Gastrocnemius medialis (tissue), 4 donors: Measurements from ENCODE around the gene LARP4. TPM values are rescaled to one million over a fixed set of nuclear protein-coding genes. Genes with fewer than 3 reads are reported as not detected.

Source experiments
- ATAC-seq, 2 donors: fragments of 150-250 bp; one replicate each; pipeline ENCODE4 v1.9.1; 2016
- DNase-seq, 2 donors: peaks; one replicate each; pipeline ENCODE4 v3.0.0-alpha.2; 2019
- H3K27ac ChIP-seq, 4 donors: fragments of 200-600 bp; sonication (generic); 1 replicate in 1 of 4; 2 replicates in 3 of 4; pipeline ENCODE4 v1.5.1; 2016 to 2018; ENCODE audit warnings: mild to moderate bottlenecking in 2 of 4, moderate library complexity in 1 of 4
- H3K27me3 ChIP-seq, 3 donors: fragments of 200-600 bp; sonication (generic) in 2 of 3; 1 replicate in 1 of 3; 2 replicates in 2 of 3; pipeline versions ENCODE4 v1.5.1 to v1.6.0; 2016 to 2019; ENCODE audit warnings: mild to moderate bottlenecking in 1 of 3, moderate library complexity in 1 of 3
- H3K36me3 ChIP-seq, 2 donors: fragments of 200-600 bp; sonication (generic) in 1 of 2; one replicate each; pipeline ENCODE4 v1.5.1; 2017 to 2018
- H3K4me1 ChIP-seq, 2 donors: fragments of 200-600 bp; sonication (generic) in 1 of 2; one replicate each; pipeline ENCODE4 v1.5.1; 2016 to 2017; ENCODE audit warnings: mild to moderate bottlenecking in 2 of 2
- H3K4me3 ChIP-seq, 4 donors: fragments of 200-600 bp; sonication (generic) in 3 of 4; 1 replicate in 1 of 4; 2 replicates in 3 of 4; pipeline ENCODE4 v1.5.1; 2016 to 2019; ENCODE audit warnings: mild to moderate bottlenecking in 2 of 4
- H3K9me3 ChIP-seq, 3 donors: fragments of 200-600 bp; sonication (generic) in 2 of 3; 1 replicate in 1 of 3; 2 replicates in 2 of 3; pipeline ENCODE4 v1.5.1; 2016 to 2019
- CTCF ChIP-seq, 5 experiments: fragments of 450-650 bp in 3 of 5; fragments of 200-600 bp in 2 of 5; sonication (generic) in 2 of 5; IDR thresholded peaks in 4 of 5; conservative IDR thresholded peaks in 1 of 5; 1 replicate in 4 of 5; 2 replicates in 1 of 5; pipeline ENCODE4 v1.5.1; 2016 to 2019; ENCODE audit warnings: antibody characterized with exemption in 5 of 5, mild to moderate bottlenecking in 3 of 5, moderate library complexity in 3 of 5
- POLR2A ChIP-seq, 2 donors: fragments of 450-650 bp; IDR thresholded peaks; one replicate each; pipeline ENCODE4 v1.6.1; 2017; ENCODE audit warnings: antibody characterized with exemption in 2 of 2, mild to moderate bottlenecking in 2 of 2, moderate library complexity in 2 of 2
- in situ Hi-C, 4 donors: fragments of 200-750 bp; cut with MboI; loops; one replicate each; pipeline versions ENCODE4 v1.15.0 to v1.8.0; 2017; ENCODE audit warnings: low sequenced_read_pairs in 4 of 4
- intact Hi-C: fragments of 100-400 bp; cut with DNase I; formaldehyde crosslinking; loops from one replicate; pipeline ENCODE4 v1.15.1; 2023; ENCODE audit warnings: low total_unique reads
- total RNA-seq, 4 donors: library from RNA; depleted of rRNA; stranded (reverse); fragments of >200 nt; gene quantifications; one replicate each; pipeline versions ENCODE4 v1.1.0 to v1.2.3, GENCODE V29; 2016

LARP4 gene
- total RNA-seq, 4 donors from 2014 or later: 32.7 to 70.2 (median 42.4) TPM

GRCh38 chr12:50529345-50529744 lies 128.7 kb downstream of the LARP4 start:
- peaks cover 14 to 22% of the 10 kb centered on the region in 2 donors for H3K4me1 ChIP-seq
- H3K27me3 ChIP-seq: no peaks in the 10 kb centered on the region
- H3K27ac ChIP-seq: no peak overlapping the region
- no peak for ATAC-seq
- TF ChIP-seq CTCF (IDR thresholded peaks at IDR 0.05 in 4 of 5, conservative IDR thresholded peaks at IDR 0.05 in 1 of 5) (no peak), POLR2A (IDR thresholded peaks at IDR 0.05) (no peak)
- H3K36me3 ChIP-seq: no peaks in the 10 kb centered on the region
- DNase-seq: no peak
- no peaks in the 10 kb centered on the region for H3K9me3 ChIP-seq
- H3K4me3 ChIP-seq: no peak overlapping the region
- in situ Hi-C loops: no loop called here
- intact Hi-C loops: no loop called here

Other genes starting within 250 kb of the LARP4 start
- gene CERS5, start 233.5 kb upstream of the LARP4 start, total RNA-seq: 1 to 10 TPM; 5.4 to 9.2 (median 7.3) TPM
- gene LIMA1, start 117.4 kb upstream of the LARP4 start, total RNA-seq: 10 to 100 TPM in 1 of 4 donors, 1 to 10 TPM in 3; 7.4 to 24.5 (median 8.8) TPM
- gene FAM186A, start 4.3 kb upstream of the LARP4 start, total RNA-seq: not detected
- gene DIP2B, start 104.1 kb downstream of the LARP4 start, total RNA-seq: 10 to 100 TPM; 11.5 to 15.2 (median 12.2) TPM